IPS DF 4.7 (cell line): ENCODE measurements around the gene SMURF2.
"Not testable (repeated sequence)": the region's sequence is repeated elsewhere in the genome, so short reads cannot be mapped to it uniquely, and the experiment has no call there.

Experiments used
- DNase-seq: peaks from one replicate; pipeline ENCODE4 v3.0.0-alpha.2; 2013; ENCODE audit warnings: low spot score; ENCODE audit errors: extremely low read depth

Gene SMURF2

GRCh38 chr17:64661976-64662773 is at the start of gene SMURF2:
SMURF2 (minus strand) TSS chr17:64662307; CDS start chr17:64661880, 427 bp downstream.
- no peak for DNase-seq

- DNase-seq, result no peak
Observed at GRCh38 chr17:64709481-64709880, 47.4 kb upstream of the SMURF2 start.

- no peak for DNase-seq
Observed at GRCh38 chr17:64707050-64707591, 45.0 kb upstream of the SMURF2 start.

GRCh38 chr17:64706224-64707049 is 44.3 kb upstream of the SMURF2 start:
- DNase-seq, result no peak

- DNase-seq, result no peak
Observed at GRCh38 chr17:64702815-64703214, 40.7 kb upstream of the SMURF2 start.

GRCh38 chr17:64698725-64699124 is 36.6 kb upstream of the SMURF2 start:
- no peak for DNase-seq

- no peak for DNase-seq
Observed at GRCh38 chr17:64694207-64694606, 32.1 kb upstream of the SMURF2 start.

- DNase-seq, result no peak
Observed at GRCh38 chr17:64692187-64692586, 30.1 kb upstream of the SMURF2 start.

- DNase-seq, result no peak
Observed at GRCh38 chr17:64689106-64689505, 27.0 kb upstream of the SMURF2 start.

- no peak for DNase-seq
Observed at GRCh38 chr17:64688481-64688880, 26.4 kb upstream of the SMURF2 start.

- DNase-seq, result no peak
Observed at GRCh38 chr17:64687961-64688360, 25.9 kb upstream of the SMURF2 start.

- no peak for DNase-seq
Observed at GRCh38 chr17:64687376-64687775, 25.3 kb upstream of the SMURF2 start.

- DNase-seq, result no peak
Observed at GRCh38 chr17:64686705-64687104, 24.6 kb upstream of the SMURF2 start.

- no peak for DNase-seq
Observed at GRCh38 chr17:64685705-64686104, 23.6 kb upstream of the SMURF2 start.

GRCh38 chr17:64683796-64684195 is 21.7 kb upstream of the SMURF2 start:
- DNase-seq, result no peak

GRCh38 chr17:64682261-64683181 is 20.4 kb upstream of the SMURF2 start:
- DNase-seq, result no peak

GRCh38 chr17:64679710-64680216 is 17.7 kb upstream of the SMURF2 start:
- no peak for DNase-seq

GRCh38 chr17:64676763-64677162 is 14.7 kb upstream of the SMURF2 start:
- no peak for DNase-seq

GRCh38 chr17:64670843-64671590 is 8.9 kb upstream of the SMURF2 start:
- not testable (repeated sequence) for DNase-seq
